GM18873 (cell line): ENCODE results near the gene LBX2.
"Not testable (repeated sequence)": the region's sequence is repeated elsewhere in the genome, so short reads cannot be mapped to it uniquely, and the experiment has no call there.

ENCODE experiments used
- ATAC-seq: cut with Tn5 transposase; IDR thresholded peaks from one replicate; pipeline ENCODE4 v1.9.1; 2021; ENCODE audit warnings: mild to moderate bottlenecking, moderate library complexity, moderate number of reproducible peaks; ENCODE audit not compliant: unreplicated experiment, low FRiP score

LBX2 gene

DNA sequence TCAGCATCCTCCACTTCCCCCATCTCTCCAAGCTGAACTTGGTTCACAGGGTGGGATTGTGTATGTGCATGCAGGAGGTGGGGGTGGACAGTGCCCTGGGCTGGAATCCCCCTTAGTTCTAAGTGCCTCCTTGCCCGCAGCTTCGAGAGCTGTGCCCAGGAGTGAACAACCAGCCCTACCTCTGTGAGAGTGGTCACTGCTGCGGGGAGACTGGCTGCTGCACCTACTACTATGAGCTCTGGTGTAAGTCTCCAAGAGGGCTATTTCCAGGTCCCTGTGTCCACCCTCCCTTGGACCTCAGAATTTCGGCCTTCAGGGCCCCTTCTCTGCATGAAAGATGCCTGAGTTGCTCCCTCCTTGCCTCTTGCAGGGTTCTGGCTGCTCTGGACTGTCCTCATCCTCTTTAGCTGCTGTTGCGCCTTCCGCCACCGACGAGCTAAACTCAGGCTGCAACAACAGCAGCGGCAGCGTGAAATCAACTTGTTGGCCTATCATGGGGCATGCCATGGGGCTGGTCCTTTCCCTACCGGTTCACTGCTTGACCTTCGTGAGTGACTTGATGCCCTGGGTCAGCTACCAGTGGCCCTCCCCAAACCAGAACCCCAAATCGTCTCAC is 39.8 kb downstream of the LBX2 start:
- ATAC-seq, result not testable (repeated sequence)

DNA sequence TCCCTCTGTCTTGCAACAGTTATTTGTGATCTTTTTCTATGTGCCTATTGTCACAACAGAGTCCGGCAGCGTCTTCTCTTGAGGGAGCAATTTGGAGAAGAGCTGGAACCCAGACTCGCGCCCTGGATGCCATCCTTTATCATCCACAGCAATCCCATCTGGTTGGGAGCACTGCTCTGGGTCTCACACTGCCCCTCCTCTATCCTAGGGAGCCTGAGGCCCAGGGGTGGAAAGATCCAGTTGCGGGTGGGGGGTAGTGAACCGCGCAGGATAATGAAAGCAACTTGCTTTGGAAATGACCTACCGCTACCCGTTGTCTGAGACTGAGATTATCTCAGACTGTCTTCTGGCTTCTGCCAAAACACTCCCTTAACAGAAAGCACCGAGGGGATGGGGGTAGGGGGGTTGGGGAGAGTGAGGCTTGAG is 40.5 kb downstream of the LBX2 start:
- ATAC-seq, result no peak

DNA sequence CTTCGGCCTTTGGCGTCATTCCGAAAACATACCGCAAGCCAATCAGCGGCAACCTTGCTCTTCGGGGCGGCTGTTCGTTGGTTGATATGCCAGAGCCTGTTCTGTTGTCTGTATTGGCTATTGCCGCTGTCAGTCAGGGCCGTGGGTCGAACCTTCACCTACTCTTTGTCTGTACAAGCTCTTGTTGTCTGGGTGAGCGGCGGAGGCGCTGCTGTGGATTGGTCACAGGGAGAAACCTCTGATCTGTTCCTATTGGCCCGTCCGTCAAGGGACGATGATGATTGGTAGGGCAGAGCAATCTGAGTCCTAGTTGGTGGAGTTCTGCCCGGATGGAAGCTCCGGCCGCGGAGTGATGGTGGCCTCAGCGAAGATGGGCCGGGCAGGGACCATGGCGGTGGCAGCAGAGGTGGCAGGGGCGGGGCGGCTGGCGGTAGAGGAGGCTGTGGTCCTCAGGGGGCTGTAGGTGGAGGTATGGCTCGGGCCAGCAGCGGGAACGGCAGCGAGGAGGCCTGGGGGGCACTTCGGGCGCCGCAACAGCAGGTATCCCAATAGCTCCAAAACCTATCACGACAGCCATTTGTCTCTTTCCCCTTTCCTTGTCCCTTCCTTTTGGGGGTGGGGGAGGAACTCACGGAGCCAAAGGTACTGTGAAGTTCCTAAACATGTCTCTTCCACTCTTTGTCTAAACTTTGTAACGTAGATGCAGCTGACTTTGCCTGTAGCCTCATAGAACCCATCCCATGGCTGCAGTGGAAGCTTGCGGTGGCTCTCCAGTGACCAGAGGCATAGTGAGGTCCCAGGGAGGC is 41.1 kb downstream of the LBX2 start, which contains the start of gene WBP1:
Gene WBP1 (plus strand): TSS at position 307 of the 806 bp plus-strand sequence. CDS start 165 bp downstream, at position 472.
- peak; percentile 83 for ATAC-seq

DNA sequence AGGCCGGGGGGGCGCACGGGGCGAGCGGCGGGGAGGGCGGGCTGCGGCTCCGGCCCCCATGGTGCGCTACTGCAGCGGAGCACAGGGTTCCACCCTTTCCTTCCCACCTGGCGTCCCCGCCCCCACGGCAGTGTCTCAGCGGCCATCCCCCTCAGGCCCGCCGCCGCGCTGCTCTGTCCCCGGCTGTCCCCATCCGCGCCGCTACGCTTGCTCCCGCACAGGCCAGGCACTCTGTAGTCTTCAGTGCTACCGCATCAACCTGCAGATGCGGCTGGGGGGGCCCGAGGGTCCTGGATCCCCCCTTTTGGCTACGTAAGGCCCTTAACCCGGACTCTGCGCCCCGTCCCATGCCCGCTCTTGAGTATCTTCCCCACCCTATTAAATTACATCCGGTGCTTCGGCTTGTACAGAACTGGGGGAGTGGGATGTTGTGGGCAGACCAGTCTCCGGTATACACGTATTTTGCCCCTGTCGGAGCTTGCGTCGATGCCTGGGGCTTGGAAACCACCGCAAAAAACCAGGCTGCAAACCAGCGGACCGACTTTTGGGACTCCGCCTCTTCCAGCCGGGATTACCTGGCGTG is 41.8 kb downstream of the LBX2 start:
- peak; percentile 23 for ATAC-seq

GRCh38 chr2:74457129-74457548 is 42.3 kb downstream of the LBX2 start:
- ATAC-seq, result no peak

- peak; percentile 46 for ATAC-seq
Observed at GRCh38 chr2:74454654-74455511, 44.5 kb downstream of the LBX2 start, which contains the start of gene INO80B. Gene INO80B, plus strand, starts transcription at chr2:74455087. Its CDS starts 30 bp downstream, at chr2:74455117.

DNA sequence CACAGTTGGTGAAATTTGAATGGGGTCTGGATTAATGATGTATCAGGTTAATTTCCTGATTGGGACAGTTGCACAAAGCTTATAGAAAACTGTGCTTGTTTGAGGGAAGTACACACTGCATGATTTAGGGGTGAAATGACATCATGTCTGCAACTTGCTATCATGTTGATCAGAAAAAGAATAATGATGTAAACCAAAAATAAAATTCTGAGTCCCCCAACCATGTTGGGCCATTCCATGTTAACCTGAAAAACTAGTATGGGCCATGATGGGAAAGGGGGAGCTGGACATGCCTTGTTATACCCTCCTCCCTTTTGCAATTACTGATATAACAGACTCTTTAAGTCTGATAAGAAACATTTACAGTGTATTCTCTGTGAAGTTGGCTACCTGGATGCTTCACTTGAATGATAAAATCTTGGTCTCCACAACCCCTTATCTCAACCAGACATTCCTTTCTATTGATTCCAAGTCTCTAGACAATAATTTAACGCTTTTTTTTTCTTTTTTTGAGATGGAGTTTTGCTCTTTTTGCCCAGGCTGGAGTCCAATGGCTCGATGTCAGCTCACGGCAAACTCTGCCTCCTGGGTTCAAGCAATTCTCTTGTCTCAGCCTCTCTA is 48.7 kb downstream of the LBX2 start:
- no peak for ATAC-seq

DNA sequence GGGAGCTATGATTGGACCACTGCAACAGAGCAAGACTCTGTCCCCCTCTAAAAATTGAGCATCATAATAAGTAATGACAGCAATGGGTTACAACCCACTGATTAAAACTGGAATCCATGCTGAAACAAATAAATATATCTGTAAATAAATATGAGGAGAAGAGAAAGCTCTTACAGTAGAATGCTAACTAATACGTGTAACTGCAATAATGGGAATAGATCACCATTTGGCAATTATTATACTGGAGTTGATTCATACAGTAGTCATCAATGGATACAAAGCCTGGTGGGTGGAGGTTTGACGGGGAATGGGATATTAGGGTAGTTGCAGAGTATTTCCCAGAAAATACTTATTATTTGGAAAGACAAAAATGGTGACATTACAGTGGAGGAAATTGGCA is 50.6 kb downstream of the LBX2 start:
- no peak for ATAC-seq
